Measurements from ENCODE around the gene CARD10. TPM values are rescaled to one million over a fixed set of nuclear protein-coding genes. Genes with fewer than 3 reads are reported as not detected.

Gene CARD10
- total RNA-seq, 1 experiment from 2014 or later, result 17.5 TPM

DNA sequence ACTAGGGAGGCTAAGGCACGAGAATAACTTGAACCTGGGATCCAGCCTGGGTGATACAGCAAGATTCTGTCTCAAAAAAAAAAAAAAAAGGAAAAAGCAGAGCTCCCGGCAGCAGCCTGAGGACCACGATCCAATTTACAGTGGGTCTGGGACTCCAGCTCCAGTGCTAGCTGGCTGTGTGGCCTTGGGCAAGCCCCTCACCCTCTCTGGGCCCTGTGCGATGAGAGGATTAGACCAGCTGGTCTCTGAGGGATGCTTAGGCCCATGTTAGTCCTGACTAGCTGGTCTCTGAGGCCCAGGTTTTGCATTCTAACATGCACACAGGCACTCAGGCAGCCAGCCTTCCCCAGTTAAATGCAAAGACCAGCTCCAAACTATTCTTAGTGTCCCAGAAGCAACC is 13.7 kb downstream of the CARD10 start:
- H3K4me1 Mint-ChIP-seq, result peaks cover 26% of the 10 kb centered on the region
- H3K27me3 Mint-ChIP-seq (ENCODE audit: low read depth), result no peaks in the 10 kb centered on the region
- TF ChIP-seq, protein P1, sequence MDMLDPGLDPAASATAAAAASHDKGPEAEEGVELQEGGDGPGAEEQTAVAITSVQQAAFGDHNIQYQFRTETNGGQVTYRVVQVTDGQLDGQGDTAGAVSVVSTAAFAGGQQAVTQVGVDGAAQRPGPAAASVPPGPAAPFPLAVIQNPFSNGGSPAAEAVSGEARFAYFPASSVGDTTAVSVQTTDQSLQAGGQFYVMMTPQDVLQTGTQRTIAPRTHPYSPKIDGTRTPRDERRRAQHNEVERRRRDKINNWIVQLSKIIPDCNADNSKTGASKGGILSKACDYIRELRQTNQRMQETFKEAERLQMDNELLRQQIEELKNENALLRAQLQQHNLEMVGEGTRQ (CRISPR knock-in tag; IDR thresholded peaks at IDR 0.05), result no peak
- TF ChIP-seq ATF1 (CRISPR knock-in tag; IDR thresholded peaks at IDR 0.05), result no peak
- no peak for TF ChIP-seq ZNF317 (CRISPR knock-in tag; IDR thresholded peaks at IDR 0.05; ENCODE audit: borderline replicate concordance, low read depth)
- TF ChIP-seq, protein P2, sequence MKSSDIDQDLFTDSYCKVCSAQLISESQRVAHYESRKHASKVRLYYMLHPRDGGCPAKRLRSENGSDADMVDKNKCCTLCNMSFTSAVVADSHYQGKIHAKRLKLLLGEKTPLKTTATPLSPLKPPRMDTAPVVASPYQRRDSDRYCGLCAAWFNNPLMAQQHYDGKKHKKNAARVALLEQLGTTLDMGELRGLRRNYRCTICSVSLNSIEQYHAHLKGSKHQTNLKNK (CRISPR knock-in tag; IDR thresholded peaks at IDR 0.05), result no peak
- TF ChIP-seq OVOL2 (CRISPR knock-in tag; IDR thresholded peaks at IDR 0.05; ENCODE audit: borderline replicate concordance), result no peak
- TF ChIP-seq, protein P3, sequence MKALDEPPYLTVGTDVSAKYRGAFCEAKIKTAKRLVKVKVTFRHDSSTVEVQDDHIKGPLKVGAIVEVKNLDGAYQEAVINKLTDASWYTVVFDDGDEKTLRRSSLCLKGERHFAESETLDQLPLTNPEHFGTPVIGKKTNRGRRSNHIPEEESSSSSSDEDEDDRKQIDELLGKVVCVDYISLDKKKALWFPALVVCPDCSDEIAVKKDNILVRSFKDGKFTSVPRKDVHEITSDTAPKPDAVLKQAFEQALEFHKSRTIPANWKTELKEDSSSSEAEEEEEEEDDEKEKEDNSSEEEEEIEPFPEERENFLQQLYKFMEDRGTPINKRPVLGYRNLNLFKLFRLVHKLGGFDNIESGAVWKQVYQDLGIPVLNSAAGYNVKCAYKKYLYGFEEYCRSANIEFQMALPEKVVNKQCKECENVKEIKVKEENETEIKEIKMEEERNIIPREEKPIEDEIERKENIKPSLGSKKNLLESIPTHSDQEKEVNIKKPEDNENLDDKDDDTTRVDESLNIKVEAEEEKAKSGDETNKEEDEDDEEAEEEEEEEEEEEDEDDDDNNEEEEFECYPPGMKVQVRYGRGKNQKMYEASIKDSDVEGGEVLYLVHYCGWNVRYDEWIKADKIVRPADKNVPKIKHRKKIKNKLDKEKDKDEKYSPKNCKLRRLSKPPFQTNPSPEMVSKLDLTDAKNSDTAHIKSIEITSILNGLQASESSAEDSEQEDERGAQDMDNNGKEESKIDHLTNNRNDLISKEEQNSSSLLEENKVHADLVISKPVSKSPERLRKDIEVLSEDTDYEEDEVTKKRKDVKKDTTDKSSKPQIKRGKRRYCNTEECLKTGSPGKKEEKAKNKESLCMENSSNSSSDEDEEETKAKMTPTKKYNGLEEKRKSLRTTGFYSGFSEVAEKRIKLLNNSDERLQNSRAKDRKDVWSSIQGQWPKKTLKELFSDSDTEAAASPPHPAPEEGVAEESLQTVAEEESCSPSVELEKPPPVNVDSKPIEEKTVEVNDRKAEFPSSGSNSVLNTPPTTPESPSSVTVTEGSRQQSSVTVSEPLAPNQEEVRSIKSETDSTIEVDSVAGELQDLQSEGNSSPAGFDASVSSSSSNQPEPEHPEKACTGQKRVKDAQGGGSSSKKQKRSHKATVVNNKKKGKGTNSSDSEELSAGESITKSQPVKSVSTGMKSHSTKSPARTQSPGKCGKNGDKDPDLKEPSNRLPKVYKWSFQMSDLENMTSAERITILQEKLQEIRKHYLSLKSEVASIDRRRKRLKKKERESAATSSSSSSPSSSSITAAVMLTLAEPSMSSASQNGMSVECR (CRISPR knock-in tag; IDR thresholded peaks at IDR 0.05; ENCODE audit: borderline replicate concordance), result no peak
- no peak for TF ChIP-seq ZBTB21 (CRISPR knock-in tag; IDR thresholded peaks at IDR 0.05; ENCODE audit: borderline replicate concordance)
- TF ChIP-seq, protein P4, sequence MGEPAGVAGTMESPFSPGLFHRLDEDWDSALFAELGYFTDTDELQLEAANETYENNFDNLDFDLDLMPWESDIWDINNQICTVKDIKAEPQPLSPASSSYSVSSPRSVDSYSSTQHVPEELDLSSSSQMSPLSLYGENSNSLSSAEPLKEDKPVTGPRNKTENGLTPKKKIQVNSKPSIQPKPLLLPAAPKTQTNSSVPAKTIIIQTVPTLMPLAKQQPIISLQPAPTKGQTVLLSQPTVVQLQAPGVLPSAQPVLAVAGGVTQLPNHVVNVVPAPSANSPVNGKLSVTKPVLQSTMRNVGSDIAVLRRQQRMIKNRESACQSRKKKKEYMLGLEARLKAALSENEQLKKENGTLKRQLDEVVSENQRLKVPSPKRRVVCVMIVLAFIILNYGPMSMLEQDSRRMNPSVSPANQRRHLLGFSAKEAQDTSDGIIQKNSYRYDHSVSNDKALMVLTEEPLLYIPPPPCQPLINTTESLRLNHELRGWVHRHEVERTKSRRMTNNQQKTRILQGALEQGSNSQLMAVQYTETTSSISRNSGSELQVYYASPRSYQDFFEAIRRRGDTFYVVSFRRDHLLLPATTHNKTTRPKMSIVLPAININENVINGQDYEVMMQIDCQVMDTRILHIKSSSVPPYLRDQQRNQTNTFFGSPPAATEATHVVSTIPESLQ (CRISPR knock-in tag; IDR thresholded peaks at IDR 0.05), result no peak
- TF ChIP-seq ZNF219 (CRISPR knock-in tag; IDR thresholded peaks at IDR 0.05; ENCODE audit: borderline replicate concordance), result no peak
- TF ChIP-seq, protein P5, sequence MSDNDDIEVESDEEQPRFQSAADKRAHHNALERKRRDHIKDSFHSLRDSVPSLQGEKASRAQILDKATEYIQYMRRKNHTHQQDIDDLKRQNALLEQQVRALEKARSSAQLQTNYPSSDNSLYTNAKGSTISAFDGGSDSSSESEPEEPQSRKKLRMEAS (CRISPR knock-in tag; IDR thresholded peaks at IDR 0.05), result no peak
- no peak for TF ChIP-seq GRHL2 (CRISPR knock-in tag; IDR thresholded peaks at IDR 0.05; ENCODE audit: insufficient replicate concordance, severe bottlenecking)
- no peak for TF ChIP-seq ZNF232 (CRISPR knock-in tag; IDR thresholded peaks at IDR 0.05)
- TF ChIP-seq EMX1 (CRISPR knock-in tag; IDR thresholded peaks at IDR 0.05), result no peak
- no peak for TF ChIP-seq JUN (CRISPR knock-in tag; IDR thresholded peaks at IDR 0.05)
- DNase-seq (ENCODE audit: low spot score) (no peak), ATAC-seq (no peak)
- CTCF ChIA-PET, result interaction anchor here (0.7 to 2.7 kb wide), 8 partner anchors 8 to 102 kb away, joined by 3 to 17 read pairs (median 5); no protein-coding TSS in a partner anchor
- H3K9me3 Mint-ChIP-seq, result no peaks in the 10 kb centered on the region
- no peaks in the 10 kb centered on the region for H3K36me3 Mint-ChIP-seq
- POLR2A ChIA-PET, result no interaction called here
- H3K27ac Mint-ChIP-seq, result no peak overlapping the region
- no peak overlapping the region for H3K4me3 Mint-ChIP-seq

DNA sequence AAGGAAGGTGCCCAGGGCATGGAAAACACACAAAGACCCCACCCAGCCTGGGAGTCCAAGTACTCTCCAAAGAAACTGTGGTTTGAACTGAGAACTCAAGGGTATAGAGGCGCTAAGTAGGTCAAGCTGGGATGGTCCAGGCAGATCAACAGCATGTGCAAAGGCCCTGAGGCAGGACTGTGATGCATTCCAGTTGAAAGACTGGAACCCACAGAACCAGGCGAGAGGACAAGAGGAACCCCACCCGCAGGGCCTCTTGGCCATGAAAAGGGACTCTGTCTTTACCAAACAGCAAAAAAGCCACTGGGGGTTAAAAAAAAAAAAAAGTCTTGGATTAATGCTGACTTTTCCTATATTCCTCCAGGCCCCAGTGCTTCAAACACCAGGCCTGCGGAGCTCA is 14.3 kb downstream of the CARD10 start:
- Mint-ChIP-seq H3K4me1 (peaks cover 26% of the 10 kb centered on the region), H3K36me3 (no peaks in the 10 kb centered on the region), H3K9me3 (no peaks in the 10 kb centered on the region), H3K4me3 (no peak overlapping the region), H3K27me3 (ENCODE audit: low read depth) (no peaks in the 10 kb centered on the region), H3K27ac (no peak overlapping the region)
- CTCF ChIA-PET, result interaction anchor here (0.7 to 2.7 kb wide), 7 partner anchors 8 to 102 kb away, joined by 3 to 17 read pairs (median 5); no protein-coding TSS in a partner anchor
- POLR2A ChIA-PET, result no interaction called here
- TF ChIP-seq NFATC4 (CRISPR knock-in tag; IDR thresholded peaks at IDR 0.05) (no peak), ZNF317 (CRISPR knock-in tag; IDR thresholded peaks at IDR 0.05; ENCODE audit: borderline replicate concordance, low read depth) (no peak), CREB1 (CRISPR knock-in tag; IDR thresholded peaks at IDR 0.05) (no peak), PRRX2 (CRISPR knock-in tag; IDR thresholded peaks at IDR 0.05) (no peak), CREM (CRISPR knock-in tag; IDR thresholded peaks at IDR 0.05) (no peak), TCF7 (CRISPR knock-in tag; IDR thresholded peaks at IDR 0.05; ENCODE audit: low read depth) (no peak)
- TF ChIP-seq, protein P4 (CRISPR knock-in tag; IDR thresholded peaks at IDR 0.05), result no peak
- TF ChIP-seq, protein P6, sequence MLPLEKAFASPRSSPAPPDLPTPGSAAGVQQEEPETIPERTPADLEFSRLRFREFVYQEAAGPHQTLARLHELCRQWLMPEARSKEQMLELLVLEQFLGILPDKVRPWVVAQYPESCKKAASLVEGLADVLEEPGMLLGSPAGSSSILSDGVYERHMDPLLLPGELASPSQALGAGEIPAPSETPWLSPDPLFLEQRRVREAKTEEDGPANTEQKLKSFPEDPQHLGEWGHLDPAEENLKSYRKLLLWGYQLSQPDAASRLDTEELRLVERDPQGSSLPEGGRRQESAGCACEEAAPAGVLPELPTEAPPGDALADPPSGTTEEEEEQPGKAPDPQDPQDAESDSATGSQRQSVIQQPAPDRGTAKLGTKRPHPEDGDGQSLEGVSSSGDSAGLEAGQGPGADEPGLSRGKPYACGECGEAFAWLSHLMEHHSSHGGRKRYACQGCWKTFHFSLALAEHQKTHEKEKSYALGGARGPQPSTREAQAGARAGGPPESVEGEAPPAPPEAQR (CRISPR knock-in tag; IDR thresholded peaks at IDR 0.05), result no peak
- DNase-seq (ENCODE audit: low spot score) (no peak), ATAC-seq (no peak)

All from WTC11 (cell line).